ENCODE measurements around the gene DUOXA2.

GRCh38 chr15:45093013-45093412, 21.1 kb upstream of the DUOXA2 start:
- TF ChIP-seq CTCF (conservative IDR thresholded peaks at IDR 0.05 in 1 of 2, IDR thresholded peaks at IDR 0.05 in 1 of 2; ENCODE audit: extremely low read depth in 1 of 2, insufficient read depth in 1 of 2, low read depth in 1 of 2, low read length in 2 of 2) (no peak), EZH2 (IDR thresholded peaks at IDR 0.05; ENCODE audit: borderline replicate concordance, low read length) (no peak)

Data from mammary epithelial cell (primary cell).